A549 (cell line): ENCODE data around the gene CKAP2L. TPM values are rescaled to one million over a fixed set of nuclear protein-coding genes. Genes with fewer than 3 reads are reported as not detected.
A peak's percentile ranks its signal among the peaks of the same experiment; 100 is the strongest.

ENCODE experiments used
- ATAC-seq, 2 experiments: fragments of 200-7000 bp in 1 of 2; fragments of >200 bp in 1 of 2; cut with Nextera tagmentation in 1 of 2; cut with Tn5 transposase in 1 of 2; 3 replicates each; pipeline versions ENCODE4 v1.8.0 to v1.9.1; 2018 to 2020; ENCODE audit warnings: mild to moderate bottlenecking in 1 of 2, moderate library complexity in 1 of 2
- CTCF ChIA-PET: fragments of 300-600 bp; sonication (Branson Sonifier 250); formaldehyde crosslinking; extraction: SDS; loops from one replicate; lab custom pipeline; 2021; ENCODE audit warnings: antibody characterized with exemption, inconsistent platforms; lab: Yijun Ruan, JAX
- POLR2A ChIA-PET: fragments of 350-600 bp; formaldehyde crosslinking; extraction: SDS; loops from one replicate; lab custom pipeline; 2021; ENCODE audit warnings: antibody characterized with exemption, inconsistent platforms; lab: Yijun Ruan, JAX
- DNase-seq, 2 experiments: peaks; one replicate each; pipeline versions ENCODE4 v3.0.0 to v3.0.0-alpha.2; 2011 to 2016; ENCODE audit warnings: low read depth in 1 of 2, low spot score in 1 of 2
- FAIRE-seq: peaks from 2 replicates; lab custom pipeline; 2011; peaks lifted over from hg19 to GRCh38; lab: Jason Lieb, UNC
- H3K27ac ChIP-seq, 2 experiments: fragments of >200 bp; sonication (Bioruptor Twin); formaldehyde crosslinking; 3 replicates each; pipeline ENCODE4 v1.5.1; 2016 to 2017
- H3K4me1 ChIP-seq: fragments of >200 bp; sonication (Bioruptor Twin); formaldehyde crosslinking; 3 replicates; pipeline ENCODE4 v1.6.1; 2016
- H3K4me2 ChIP-seq: fragments of >200 bp; sonication (Bioruptor Twin); formaldehyde crosslinking; 3 replicates; pipeline ENCODE4 v1.6.1; 2016
- H3K4me3 ChIP-seq: fragments of >200 bp; sonication (Bioruptor Twin); formaldehyde crosslinking; 3 replicates; pipeline ENCODE4 v1.5.1; 2016
- H3K9me3 ChIP-seq: fragments of >200 bp; sonication (Bioruptor Twin); formaldehyde crosslinking; 3 replicates; pipeline ENCODE4 v1.6.1; 2016
- CEBPB ChIP-seq, 2 experiments: fragments of >200 bp in 1 of 2; sonication (Bioruptor Twin) in 1 of 2; formaldehyde crosslinking in 1 of 2; IDR thresholded peaks; 2 replicates each; pipeline ENCODE4 v1.6.1; 2012 to 2016
- EHF ChIP-seq: fragments of 250-450 bp; sonication (Bioruptor Pico); IDR thresholded peaks from 2 replicates; pipeline ENCODE4 v1.5.0; 2020; ENCODE audit warnings: mild to moderate bottlenecking
- FOSB ChIP-seq: fragments of 250-450 bp; sonication (Bioruptor Pico); IDR thresholded peaks from 2 replicates; pipeline ENCODE4 v1.5.0; 2020; ENCODE audit warnings: mild to moderate bottlenecking, moderate library complexity
- FOXS1 ChIP-seq: fragments of 250-450 bp; sonication (Bioruptor Pico); IDR thresholded peaks from 2 replicates; pipeline ENCODE4 v1.5.0; 2020; ENCODE audit warnings: mild to moderate bottlenecking, moderate library complexity
- HEYL ChIP-seq: fragments of 250-450 bp; sonication (Bioruptor Pico); IDR thresholded peaks from 2 replicates; pipeline ENCODE4 v1.8.0; 2021; ENCODE audit warnings: mild to moderate bottlenecking, moderate library complexity
- HOXB5 ChIP-seq: fragments of 250-450 bp; sonication (Bioruptor Pico); IDR thresholded peaks from 2 replicates; pipeline ENCODE4 v1.5.0; 2020; ENCODE audit warnings: mild to moderate bottlenecking, moderate library complexity
- JUN ChIP-seq, 2 experiments: fragments of >200 bp; sonication (Bioruptor Twin); formaldehyde crosslinking; IDR thresholded peaks; 2 replicates in 1 of 2; 3 replicates in 1 of 2; pipeline ENCODE4 v1.6.1; 2016 to 2017
- JUNB ChIP-seq: fragments of >200 bp; sonication (Bioruptor Twin); formaldehyde crosslinking; IDR thresholded peaks from 2 replicates; pipeline ENCODE4 v1.6.1; 2016
- KDM5A ChIP-seq: fragments of 200-600 bp; sonication (generic); IDR thresholded peaks from 2 replicates; pipeline ENCODE4 v1.6.1; 2016; ENCODE audit warnings: antibody characterized with exemption, mild to moderate bottlenecking
- MAZ ChIP-seq: fragments of 150-350 bp; IDR thresholded peaks from 2 replicates; pipeline ENCODE4 v1.6.1; 2014; ENCODE audit warnings: antibody characterized with exemption, low read depth, low read length, borderline replicate concordance
- MYC ChIP-seq: IDR thresholded peaks from 2 replicates; pipeline ENCODE4 v1.6.1; 2012; ENCODE audit warnings: mild to moderate bottlenecking, inconsistent platforms, low read length, improper control_type of control experiment, borderline replicate concordance
- POLR2A ChIP-seq: IDR thresholded peaks from 2 replicates; pipeline ENCODE4 v1.6.1; 2012; ENCODE audit warnings: mild to moderate bottlenecking, low read length
- POLR2AphosphoS2 ChIP-seq: conservative IDR thresholded peaks from 2 replicates; pipeline ENCODE4 v1.6.1; 2012; ENCODE audit warnings: low read length, improper control_type of control experiment, inconsistent platforms
- SMC3 ChIP-seq: fragments of >200 bp; sonication (Bioruptor Twin); formaldehyde crosslinking; IDR thresholded peaks from 3 replicates; pipeline ENCODE4 v1.6.1; 2018; ENCODE audit warnings: inconsistent platforms
- SREBF2 ChIP-seq: fragments of 450-650 bp; IDR thresholded peaks from 2 replicates; pipeline ENCODE4 v1.6.1; 2014; ENCODE audit warnings: mild to moderate bottlenecking, moderate library complexity
- TFCP2L1 ChIP-seq: fragments of 250-450 bp; sonication (Bioruptor Pico); IDR thresholded peaks from 2 replicates; pipeline ENCODE4 v1.5.0; 2021; ENCODE audit warnings: mild to moderate bottlenecking
- ZC3H11A ChIP-seq: fragments of 450-650 bp; IDR thresholded peaks from 2 replicates; pipeline ENCODE4 v1.6.1; 2014; ENCODE audit warnings: antibody characterized with exemption, mild to moderate bottlenecking
- ZNF302 ChIP-seq: fragments of 250-450 bp; sonication (Bioruptor Pico); IDR thresholded peaks from 2 replicates; pipeline ENCODE4 v1.9.0; 2021; ENCODE audit warnings: inconsistent platforms, mild to moderate bottlenecking, moderate library complexity
- ZSCAN20 ChIP-seq: fragments of 250-450 bp; sonication (Bioruptor Pico); IDR thresholded peaks from 2 replicates; pipeline ENCODE4 v1.8.0; 2022; ENCODE audit warnings: mild to moderate bottlenecking, moderate library complexity
- WGBS: methylation state at CpG from one replicate; pipeline ENCODE4 v1.1.6; 2017; ENCODE audit errors: missing lambda C conversion rate; 5-methylcytosine and 5-hydroxymethylcytosine counted together
- polyA plus RNA-seq, 4 experiments: library from polyadenylated mRNA; depleted of rRNA in 3 of 4; stranded (reverse); fragments of >200 nt; fragmentation: RNase III in 1 of 4; extraction: RNeasy Plus Mini Kit Qiagen cat#74134 plus additional on column Dnase treatment in 1 of 4; gene quantifications; 2 replicates in 3 of 4; 3 replicates in 1 of 4; pipeline ENCODE4 v1.2.3, GENCODE V29; 2011 to 2017
- TF ChIP-seq, protein P1 (sequence below): fragments of >200 bp; sonication (Bioruptor Twin); formaldehyde crosslinking; IDR thresholded peaks from 2 replicates; pipeline ENCODE4 v1.6.1; 2016
- TF ChIP-seq, protein P2 (sequence below): fragments of 250-450 bp; sonication (Bioruptor Pico); IDR thresholded peaks from 2 replicates; pipeline ENCODE4 v1.5.0; 2020; ENCODE audit warnings: low read depth, mild to moderate bottlenecking, moderate library complexity
- TF ChIP-seq, protein P3 (sequence below): fragments of 250-450 bp; sonication (Bioruptor Pico); IDR thresholded peaks from 2 replicates; pipeline ENCODE4 v1.5.0; 2021; ENCODE audit warnings: mild to moderate bottlenecking, moderate library complexity, borderline replicate concordance
- TF ChIP-seq, protein P4 (sequence below): fragments of 150-350 bp; IDR thresholded peaks from 2 replicates; pipeline ENCODE4 v1.6.1; 2014; ENCODE audit warnings: low read depth, mild to moderate bottlenecking, low read length
- TF ChIP-seq, protein P5 (sequence below): fragments of 200-600 bp; sonication (generic); IDR thresholded peaks from 2 replicates; pipeline ENCODE4 v1.6.1; 2016; ENCODE audit warnings: antibody characterized with exemption, mild to moderate bottlenecking, moderate library complexity

The CKAP2L gene
- polyA plus RNA-seq, 2 of the 4 experiments (the other 2 are of a cell fraction): 14.0 to 15.9 TPM

DNA sequence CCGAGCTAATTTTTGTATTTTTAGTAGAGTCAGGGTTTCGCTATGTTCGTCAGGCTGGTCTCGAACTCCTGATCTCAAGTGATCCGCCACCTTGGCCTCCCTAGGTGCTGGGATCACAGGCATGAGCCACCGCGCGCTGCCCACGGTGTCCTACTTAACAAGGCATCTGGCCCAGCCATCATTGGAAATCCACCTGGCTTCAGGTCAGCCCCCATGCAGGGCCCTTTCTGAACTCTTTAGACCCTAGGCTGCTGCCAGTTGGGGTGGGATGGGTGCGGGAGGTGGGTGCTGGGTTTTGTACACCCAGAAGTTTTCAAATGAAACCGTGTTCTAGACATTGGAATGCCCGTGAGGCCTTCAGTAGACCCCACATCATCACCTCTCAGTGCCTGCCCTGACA is 70.2 kb downstream of the CKAP2L start:
- no peaks in the 10 kb centered on the region for H3K9me3 ChIP-seq
- no peak overlapping the region for H3K4me3 ChIP-seq
- H3K4me1 ChIP-seq: peaks cover 33% of the 10 kb centered on the region
- CTCF ChIA-PET: interaction anchor here (0.6 to 16.4 kb wide), 4 partner anchors 20 to 95 kb away, joined by 3 to 116 read pairs (median 24); no protein-coding TSS in a partner anchor
- H3K27ac ChIP-seq: peak overlapping the region in 1 of 2 experiments; percentile 94; a peak in 4 of 6 replicates
- no peak overlapping the region for H3K4me2 ChIP-seq
- no peak for ATAC-seq
- TF ChIP-seq JUNB: no peak
- TF ChIP-seq EHF (CRISPR knock-in tag): no peak
- TF ChIP-seq POLR2AphosphoS2: no peak
- no peak for TF ChIP-seq SMC3
- TF ChIP-seq SREBF2: no peak
- no peak for TF ChIP-seq MAZ
- TF ChIP-seq, protein P1, sequence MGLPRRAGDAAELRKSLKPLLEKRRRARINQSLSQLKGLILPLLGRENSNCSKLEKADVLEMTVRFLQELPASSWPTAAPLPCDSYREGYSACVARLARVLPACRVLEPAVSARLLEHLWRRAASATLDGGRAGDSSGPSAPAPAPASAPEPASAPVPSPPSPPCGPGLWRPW: no peak
- TF ChIP-seq, protein P2, sequence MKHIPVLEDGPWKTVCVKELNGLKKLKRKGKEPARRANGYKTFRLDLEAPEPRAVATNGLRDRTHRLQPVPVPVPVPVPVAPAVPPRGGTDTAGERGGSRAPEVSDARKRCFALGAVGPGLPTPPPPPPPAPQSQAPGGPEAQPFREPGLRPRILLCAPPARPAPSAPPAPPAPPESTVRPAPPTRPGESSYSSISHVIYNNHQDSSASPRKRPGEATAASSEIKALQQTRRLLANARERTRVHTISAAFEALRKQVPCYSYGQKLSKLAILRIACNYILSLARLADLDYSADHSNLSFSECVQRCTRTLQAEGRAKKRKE (CRISPR knock-in tag): no peak
- no peak for TF ChIP-seq HOXB5 (CRISPR knock-in tag)
- no peak for TF ChIP-seq ZC3H11A
- TF ChIP-seq ZSCAN20 (CRISPR knock-in tag): no peak
- TF ChIP-seq JUN (IDR thresholded peaks at IDR 0.05): no peak
- TF ChIP-seq FOXS1 (CRISPR knock-in tag): no peak
- TF ChIP-seq ZNF302 (CRISPR knock-in tag): no peak
- TF ChIP-seq, protein P3, sequence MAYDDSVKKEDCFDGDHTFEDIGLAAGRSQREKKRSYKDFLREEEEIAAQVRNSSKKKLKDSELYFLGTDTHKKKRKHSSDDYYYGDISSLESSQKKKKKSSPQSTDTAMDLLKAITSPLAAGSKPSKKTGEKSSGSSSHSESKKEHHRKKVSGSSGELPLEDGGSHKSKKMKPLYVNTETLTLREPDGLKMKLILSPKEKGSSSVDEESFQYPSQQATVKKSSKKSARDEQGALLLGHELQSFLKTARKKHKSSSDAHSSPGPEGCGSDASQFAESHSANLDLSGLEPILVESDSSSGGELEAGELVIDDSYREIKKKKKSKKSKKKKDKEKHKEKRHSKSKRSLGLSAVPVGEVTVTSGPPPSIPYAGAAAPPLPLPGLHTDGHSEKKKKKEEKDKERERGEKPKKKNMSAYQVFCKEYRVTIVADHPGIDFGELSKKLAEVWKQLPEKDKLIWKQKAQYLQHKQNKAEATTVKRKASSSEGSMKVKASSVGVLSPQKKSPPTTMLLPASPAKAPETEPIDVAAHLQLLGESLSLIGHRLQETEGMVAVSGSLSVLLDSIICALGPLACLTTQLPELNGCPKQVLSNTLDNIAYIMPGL (CRISPR knock-in tag): no peak
- TF ChIP-seq, protein P4, sequence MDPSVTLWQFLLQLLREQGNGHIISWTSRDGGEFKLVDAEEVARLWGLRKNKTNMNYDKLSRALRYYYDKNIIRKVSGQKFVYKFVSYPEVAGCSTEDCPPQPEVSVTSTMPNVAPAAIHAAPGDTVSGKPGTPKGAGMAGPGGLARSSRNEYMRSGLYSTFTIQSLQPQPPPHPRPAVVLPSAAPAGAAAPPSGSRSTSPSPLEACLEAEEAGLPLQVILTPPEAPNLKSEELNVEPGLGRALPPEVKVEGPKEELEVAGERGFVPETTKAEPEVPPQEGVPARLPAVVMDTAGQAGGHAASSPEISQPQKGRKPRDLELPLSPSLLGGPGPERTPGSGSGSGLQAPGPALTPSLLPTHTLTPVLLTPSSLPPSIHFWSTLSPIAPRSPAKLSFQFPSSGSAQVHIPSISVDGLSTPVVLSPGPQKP: no peak
- no peak for TF ChIP-seq MYC
- DNase-seq: no peak
- POLR2A ChIA-PET: no interaction called here
- 87% methylated on average over 12 of the region's 12 CpGs for WGBS
- FAIRE-seq: no peak

DNA sequence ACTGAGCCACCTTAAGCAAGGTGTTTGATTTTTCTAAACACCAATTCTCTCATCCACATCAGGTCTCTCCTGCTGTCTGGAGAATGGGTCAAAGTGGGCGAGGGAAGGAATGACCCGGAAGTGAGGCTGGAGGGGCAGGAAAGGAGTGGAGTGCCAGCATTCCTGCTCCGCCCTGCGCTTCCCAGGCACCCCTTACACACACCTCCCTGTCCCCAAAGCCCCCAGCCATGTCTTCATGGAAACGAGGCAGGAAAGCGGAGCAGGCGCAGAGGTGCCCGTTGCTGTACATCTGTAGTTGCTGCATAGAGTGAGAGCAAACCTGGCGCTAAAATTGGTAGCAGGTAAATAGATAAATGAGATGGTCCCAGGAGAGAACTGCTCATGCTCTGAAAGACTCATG is 70.8 kb downstream of the CKAP2L start:
- 88% methylated on average over 9 of the region's 9 CpGs for WGBS
- DNase-seq (no peak), FAIRE-seq (no peak)
- peak overlapping the region; percentile 67; the same call in 2 of the 3 replicates for H3K4me2 ChIP-seq
- no peaks in the 10 kb centered on the region for H3K9me3 ChIP-seq
- H3K4me3 ChIP-seq: no peak overlapping the region
- H3K27ac ChIP-seq: peak overlapping the region; percentile 93 to 94
- ChIA-PET POLR2A (no interaction called here), CTCF (interaction anchor here (1.4 to 16.4 kb wide), 5 partner anchors 14 to 266 kb away, joined by 3 to 116 read pairs (median 15); no protein-coding TSS in a partner anchor)
- H3K4me1 ChIP-seq: peaks cover 39% of the 10 kb centered on the region
- TF ChIP-seq CEBPB (IDR thresholded peaks at IDR 0.05) (no peak), HEYL (CRISPR knock-in tag) (no peak), FOSB (CRISPR knock-in tag) (no peak), POLR2A (no peak), KDM5A (no peak), TFCP2L1 (no peak)
- TF ChIP-seq, protein P5, sequence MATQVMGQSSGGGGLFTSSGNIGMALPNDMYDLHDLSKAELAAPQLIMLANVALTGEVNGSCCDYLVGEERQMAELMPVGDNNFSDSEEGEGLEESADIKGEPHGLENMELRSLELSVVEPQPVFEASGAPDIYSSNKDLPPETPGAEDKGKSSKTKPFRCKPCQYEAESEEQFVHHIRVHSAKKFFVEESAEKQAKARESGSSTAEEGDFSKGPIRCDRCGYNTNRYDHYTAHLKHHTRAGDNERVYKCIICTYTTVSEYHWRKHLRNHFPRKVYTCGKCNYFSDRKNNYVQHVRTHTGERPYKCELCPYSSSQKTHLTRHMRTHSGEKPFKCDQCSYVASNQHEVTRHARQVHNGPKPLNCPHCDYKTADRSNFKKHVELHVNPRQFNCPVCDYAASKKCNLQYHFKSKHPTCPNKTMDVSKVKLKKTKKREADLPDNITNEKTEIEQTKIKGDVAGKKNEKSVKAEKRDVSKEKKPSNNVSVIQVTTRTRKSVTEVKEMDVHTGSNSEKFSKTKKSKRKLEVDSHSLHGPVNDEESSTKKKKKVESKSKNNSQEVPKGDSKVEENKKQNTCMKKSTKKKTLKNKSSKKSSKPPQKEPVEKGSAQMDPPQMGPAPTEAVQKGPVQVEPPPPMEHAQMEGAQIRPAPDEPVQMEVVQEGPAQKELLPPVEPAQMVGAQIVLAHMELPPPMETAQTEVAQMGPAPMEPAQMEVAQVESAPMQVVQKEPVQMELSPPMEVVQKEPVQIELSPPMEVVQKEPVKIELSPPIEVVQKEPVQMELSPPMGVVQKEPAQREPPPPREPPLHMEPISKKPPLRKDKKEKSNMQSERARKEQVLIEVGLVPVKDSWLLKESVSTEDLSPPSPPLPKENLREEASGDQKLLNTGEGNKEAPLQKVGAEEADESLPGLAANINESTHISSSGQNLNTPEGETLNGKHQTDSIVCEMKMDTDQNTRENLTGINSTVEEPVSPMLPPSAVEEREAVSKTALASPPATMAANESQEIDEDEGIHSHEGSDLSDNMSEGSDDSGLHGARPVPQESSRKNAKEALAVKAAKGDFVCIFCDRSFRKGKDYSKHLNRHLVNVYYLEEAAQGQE: no peak
- TF ChIP-seq, all 56 proteins: peak for 0
- ATAC-seq: no peak
